ENCODE results near the gene THAP4. TPM values are rescaled to one million over a fixed set of nuclear protein-coding genes. Genes with fewer than 3 reads are reported as not detected.

The THAP4 gene
- total and polyA plus RNA-seq, 2 of the 13 experiments (the other 11 are each of a cell fraction or from before 2014, with no cell fraction given), result 59.7 to 75.7 TPM

DNA sequence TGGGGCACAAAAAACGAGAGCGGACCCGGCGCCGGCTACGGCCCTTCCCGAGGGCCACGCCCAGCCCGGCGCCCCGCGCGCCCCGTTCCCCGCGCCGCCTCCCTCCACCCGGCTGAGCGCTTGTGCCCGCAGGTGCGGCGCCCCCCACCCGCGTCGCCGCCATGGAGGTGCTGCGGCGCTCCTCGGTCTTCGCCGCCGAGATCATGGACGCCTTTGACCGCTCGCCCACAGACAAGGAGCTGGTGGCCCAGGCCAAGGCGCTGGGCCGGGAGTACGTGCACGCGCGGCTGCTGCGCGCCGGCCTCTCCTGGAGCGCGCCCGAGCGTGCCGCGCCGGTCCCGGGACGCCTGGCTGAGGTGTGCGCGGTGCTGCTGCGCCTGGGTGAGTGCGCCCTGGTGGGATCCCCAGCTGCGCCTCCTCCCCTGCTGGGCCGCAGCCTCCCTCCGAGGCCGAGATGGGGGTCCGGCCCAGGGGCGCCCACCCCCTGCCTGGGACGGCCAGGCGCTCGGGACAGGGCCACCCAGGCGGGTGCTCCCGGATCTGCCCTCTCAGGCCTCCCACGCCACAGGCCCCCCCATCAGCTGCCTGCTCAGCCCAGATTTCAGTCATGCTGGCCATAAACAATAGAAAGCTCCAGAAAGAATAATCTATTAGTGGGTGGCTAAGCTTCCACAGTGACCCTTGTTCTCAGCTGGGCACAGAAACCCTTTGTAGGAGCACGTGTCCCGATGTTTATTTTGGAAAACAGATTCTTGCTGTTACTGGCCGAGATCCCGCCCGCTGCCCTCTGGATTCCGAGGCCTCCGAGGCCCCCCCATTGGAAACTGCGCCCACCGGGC, 77.4 kb downstream of the THAP4 start (continued):
- TF ChIP-seq ZKSCAN8 (CRISPR knock-in tag; IDR thresholded peaks at IDR 0.05; ENCODE audit: borderline replicate concordance) (no peak), ZSCAN9 (CRISPR knock-in tag; IDR thresholded peaks at IDR 0.05; ENCODE audit: borderline replicate concordance) (peak; percentile 81; the same call in 1 of the 2 replicates), PHF21A (CRISPR knock-in tag; IDR thresholded peaks at IDR 0.05) (peak; percentile 67; the same call in 1 of the 2 replicates), TSC22D2 (CRISPR knock-in tag; IDR thresholded peaks at IDR 0.05; ENCODE audit: borderline replicate concordance) (no peak), MAFK (conservative IDR thresholded peaks at IDR 0.05 in 1 of 2, IDR thresholded peaks at IDR 0.05 in 1 of 2; ENCODE audit: low read length in 2 of 2) (no peak), KLF11 (CRISPR knock-in tag; IDR thresholded peaks at IDR 0.05) (no peak), ZNF382 (CRISPR knock-in tag; IDR thresholded peaks at IDR 0.05; ENCODE audit: borderline replicate concordance) (no peak), AKAP8 (CRISPR knock-in tag; IDR thresholded peaks at IDR 0.05) (0 out of 2 replicates have a peak, but pooled peaks have one; percentile 49), POLR2G (IDR thresholded peaks at IDR 0.05; ENCODE audit: low read depth, low read length) (peak; percentile 51), NCOA5 (CRISPR knock-in tag; IDR thresholded peaks at IDR 0.05) (no peak), ZNF619 (CRISPR knock-in tag; IDR thresholded peaks at IDR 0.05) (no peak), MED13 (CRISPR knock-in tag; IDR thresholded peaks at IDR 0.05) (no peak), ZNF329 (CRISPR knock-in tag; IDR thresholded peaks at IDR 0.05; ENCODE audit: low read depth) (no peak)
- TF ChIP-seq, protein P1, sequence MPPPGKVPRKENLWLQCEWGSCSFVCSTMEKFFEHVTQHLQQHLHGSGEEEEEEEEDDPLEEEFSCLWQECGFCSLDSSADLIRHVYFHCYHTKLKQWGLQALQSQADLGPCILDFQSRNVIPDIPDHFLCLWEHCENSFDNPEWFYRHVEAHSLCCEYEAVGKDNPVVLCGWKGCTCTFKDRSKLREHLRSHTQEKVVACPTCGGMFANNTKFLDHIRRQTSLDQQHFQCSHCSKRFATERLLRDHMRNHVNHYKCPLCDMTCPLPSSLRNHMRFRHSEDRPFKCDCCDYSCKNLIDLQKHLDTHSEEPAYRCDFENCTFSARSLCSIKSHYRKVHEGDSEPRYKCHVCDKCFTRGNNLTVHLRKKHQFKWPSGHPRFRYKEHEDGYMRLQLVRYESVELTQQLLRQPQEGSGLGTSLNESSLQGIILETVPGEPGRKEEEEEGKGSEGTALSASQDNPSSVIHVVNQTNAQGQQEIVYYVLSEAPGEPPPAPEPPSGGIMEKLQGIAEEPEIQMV (CRISPR knock-in tag; IDR thresholded peaks at IDR 0.05; ENCODE audit: low read depth), result no peak
- TF ChIP-seq, protein P2, sequence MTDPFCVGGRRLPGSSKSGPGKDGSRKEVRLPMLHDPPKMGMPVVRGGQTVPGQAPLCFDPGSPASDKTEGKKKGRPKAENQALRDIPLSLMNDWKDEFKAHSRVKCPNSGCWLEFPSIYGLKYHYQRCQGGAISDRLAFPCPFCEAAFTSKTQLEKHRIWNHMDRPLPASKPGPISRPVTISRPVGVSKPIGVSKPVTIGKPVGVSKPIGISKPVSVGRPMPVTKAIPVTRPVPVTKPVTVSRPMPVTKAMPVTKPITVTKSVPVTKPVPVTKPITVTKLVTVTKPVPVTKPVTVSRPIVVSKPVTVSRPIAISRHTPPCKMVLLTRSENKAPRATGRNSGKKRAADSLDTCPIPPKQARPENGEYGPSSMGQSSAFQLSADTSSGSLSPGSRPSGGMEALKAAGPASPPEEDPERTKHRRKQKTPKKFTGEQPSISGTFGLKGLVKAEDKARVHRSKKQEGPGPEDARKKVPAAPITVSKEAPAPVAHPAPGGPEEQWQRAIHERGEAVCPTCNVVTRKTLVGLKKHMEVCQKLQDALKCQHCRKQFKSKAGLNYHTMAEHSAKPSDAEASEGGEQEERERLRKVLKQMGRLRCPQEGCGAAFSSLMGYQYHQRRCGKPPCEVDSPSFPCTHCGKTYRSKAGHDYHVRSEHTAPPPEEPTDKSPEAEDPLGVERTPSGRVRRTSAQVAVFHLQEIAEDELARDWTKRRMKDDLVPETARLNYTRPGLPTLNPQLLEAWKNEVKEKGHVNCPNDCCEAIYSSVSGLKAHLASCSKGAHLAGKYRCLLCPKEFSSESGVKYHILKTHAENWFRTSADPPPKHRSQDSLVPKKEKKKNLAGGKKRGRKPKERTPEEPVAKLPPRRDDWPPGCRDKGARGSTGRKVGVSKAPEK (CRISPR knock-in tag; IDR thresholded peaks at IDR 0.05; ENCODE audit: borderline replicate concordance), result no peak
- TF ChIP-seq, protein P3, sequence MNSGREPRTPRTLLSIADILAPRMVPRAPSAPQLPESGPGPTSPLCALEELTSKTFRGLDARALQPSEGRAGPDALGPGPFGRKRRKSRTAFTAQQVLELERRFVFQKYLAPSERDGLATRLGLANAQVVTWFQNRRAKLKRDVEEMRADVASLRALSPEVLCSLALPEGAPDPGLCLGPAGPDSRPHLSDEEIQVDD (CRISPR knock-in tag; IDR thresholded peaks at IDR 0.05; ENCODE audit: borderline replicate concordance), result no peak; the same call in 1 of the 2 replicates
- TF ChIP-seq, protein P4, sequence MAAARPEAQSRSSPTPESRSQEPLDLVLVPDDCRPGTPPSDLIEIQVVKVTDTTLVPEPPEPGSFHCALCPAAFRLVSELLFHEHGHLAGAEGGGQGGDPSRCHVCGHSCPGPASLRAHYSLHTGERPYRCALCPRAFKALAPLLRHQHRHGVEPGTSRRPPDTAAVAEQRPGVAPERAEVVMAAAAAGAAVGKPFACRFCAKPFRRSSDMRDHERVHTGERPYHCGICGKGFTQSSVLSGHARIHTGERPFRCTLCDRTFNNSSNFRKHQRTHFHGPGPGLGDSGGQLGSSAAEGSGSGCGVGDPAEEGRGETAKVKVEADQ (CRISPR knock-in tag; IDR thresholded peaks at IDR 0.05; ENCODE audit: borderline replicate concordance), result no peak
- TF ChIP-seq, protein P5, sequence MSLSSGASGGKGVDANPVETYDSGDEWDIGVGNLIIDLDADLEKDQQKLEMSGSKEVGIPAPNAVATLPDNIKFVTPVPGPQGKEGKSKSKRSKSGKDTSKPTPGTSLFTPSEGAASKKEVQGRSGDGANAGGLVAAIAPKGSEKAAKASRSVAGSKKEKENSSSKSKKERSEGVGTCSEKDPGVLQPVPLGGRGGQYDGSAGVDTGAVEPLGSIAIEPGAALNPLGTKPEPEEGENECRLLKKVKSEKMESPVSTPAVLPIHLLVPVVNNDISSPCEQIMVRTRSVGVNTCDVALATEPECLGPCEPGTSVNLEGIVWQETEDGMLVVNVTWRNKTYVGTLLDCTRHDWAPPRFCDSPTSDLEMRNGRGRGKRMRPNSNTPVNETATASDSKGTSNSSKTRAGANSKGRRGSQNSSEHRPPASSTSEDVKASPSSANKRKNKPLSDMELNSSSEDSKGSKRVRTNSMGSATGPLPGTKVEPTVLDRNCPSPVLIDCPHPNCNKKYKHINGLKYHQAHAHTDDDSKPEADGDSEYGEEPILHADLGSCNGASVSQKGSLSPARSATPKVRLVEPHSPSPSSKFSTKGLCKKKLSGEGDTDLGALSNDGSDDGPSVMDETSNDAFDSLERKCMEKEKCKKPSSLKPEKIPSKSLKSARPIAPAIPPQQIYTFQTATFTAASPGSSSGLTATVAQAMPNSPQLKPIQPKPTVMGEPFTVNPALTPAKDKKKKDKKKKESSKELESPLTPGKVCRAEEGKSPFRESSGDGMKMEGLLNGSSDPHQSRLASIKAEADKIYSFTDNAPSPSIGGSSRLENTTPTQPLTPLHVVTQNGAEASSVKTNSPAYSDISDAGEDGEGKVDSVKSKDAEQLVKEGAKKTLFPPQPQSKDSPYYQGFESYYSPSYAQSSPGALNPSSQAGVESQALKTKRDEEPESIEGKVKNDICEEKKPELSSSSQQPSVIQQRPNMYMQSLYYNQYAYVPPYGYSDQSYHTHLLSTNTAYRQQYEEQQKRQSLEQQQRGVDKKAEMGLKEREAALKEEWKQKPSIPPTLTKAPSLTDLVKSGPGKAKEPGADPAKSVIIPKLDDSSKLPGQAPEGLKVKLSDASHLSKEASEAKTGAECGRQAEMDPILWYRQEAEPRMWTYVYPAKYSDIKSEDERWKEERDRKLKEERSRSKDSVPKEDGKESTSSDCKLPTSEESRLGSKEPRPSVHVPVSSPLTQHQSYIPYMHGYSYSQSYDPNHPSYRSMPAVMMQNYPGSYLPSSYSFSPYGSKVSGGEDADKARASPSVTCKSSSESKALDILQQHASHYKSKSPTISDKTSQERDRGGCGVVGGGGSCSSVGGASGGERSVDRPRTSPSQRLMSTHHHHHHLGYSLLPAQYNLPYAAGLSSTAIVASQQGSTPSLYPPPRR (CRISPR knock-in tag; IDR thresholded peaks at IDR 0.05; ENCODE audit: borderline replicate concordance), result no peak
